GM23338 (cell line): Measurements from ENCODE around the gene TBC1D16. TPM values are rescaled to one million over a fixed set of nuclear protein-coding genes. Genes with fewer than 3 reads are reported as not detected.

Experiments
- ATAC-seq: fragments of 200-7000 bp; cut with Tn5 transposase; 3 replicates; pipeline ENCODE4 v1.9.1; 2020
- DNase-seq: peaks from one replicate; pipeline ENCODE4 v3.0.0-alpha.2; 2015; ENCODE audit warnings: low spot score
- H2AFZ ChIP-seq: fragments of 200-600 bp; sonication (generic); 2 replicates; pipeline ENCODE4 v1.8.0; 2016; ENCODE audit warnings: antibody characterized with exemption, mild to moderate bottlenecking, moderate library complexity
- H3F3A ChIP-seq: fragments of 200-600 bp; sonication (generic); replicated peaks from 2 replicates; pipeline ENCODE4 v1.8.0; 2017; ENCODE audit warnings: antibody characterized with exemption, mixed run types, low read depth
- H3K27ac ChIP-seq: fragments of 200-600 bp; sonication (generic); 2 replicates; pipeline ENCODE4 v1.6.1; 2016; ENCODE audit warnings: low read depth
- H3K27me3 ChIP-seq: fragments of 200-600 bp; sonication (generic); 2 replicates; pipeline ENCODE4 v1.8.0; 2016; ENCODE audit warnings: mild to moderate bottlenecking, mixed run types, moderate library complexity; ENCODE audit not compliant: insufficient read depth
- H3K36me3 ChIP-seq: fragments of 200-600 bp; sonication (generic); 2 replicates; pipeline ENCODE4 v1.8.0; 2016; ENCODE audit warnings: mild to moderate bottlenecking; ENCODE audit not compliant: insufficient read depth
- H3K4me1 ChIP-seq: fragments of 200-600 bp; sonication (generic); 2 replicates; pipeline ENCODE4 v1.8.0; 2016; ENCODE audit warnings: mild to moderate bottlenecking, moderate library complexity; ENCODE audit not compliant: insufficient read depth
- H3K4me2 ChIP-seq: fragments of 200-600 bp; sonication (generic); 2 replicates; pipeline ENCODE4 v1.7.1; 2017; ENCODE audit warnings: mixed run types
- H3K4me3 ChIP-seq: fragments of 200-600 bp; sonication (generic); 2 replicates; pipeline ENCODE4 v1.6.1; 2016; ENCODE audit warnings: mixed run types
- H3K79me2 ChIP-seq: fragments of 200-600 bp; sonication (generic); replicated peaks from 2 replicates; pipeline ENCODE4 v1.8.0; 2017; ENCODE audit warnings: mild to moderate bottlenecking; ENCODE audit not compliant: insufficient read depth
- H3K9me2 ChIP-seq: fragments of 200-600 bp; sonication (generic); 2 replicates; pipeline ENCODE4 v1.8.0; 2017; ENCODE audit not compliant: insufficient read depth
- H4K20me1 ChIP-seq: fragments of 200-600 bp; sonication (generic); replicated peaks from 2 replicates; pipeline ENCODE4 v1.8.0; 2017; ENCODE audit warnings: mild to moderate bottlenecking; ENCODE audit not compliant: insufficient read depth
- H3K27ac Mint-ChIP-seq: 2 replicates; pipeline ENCODE4 v1.8.0; 2020; ENCODE audit warnings: inconsistent platforms, mild to moderate bottlenecking, moderate library complexity, mixed read lengths
- H3K27me3 Mint-ChIP-seq: 3 replicates; pipeline ENCODE4 v1.8.0; 2022; ENCODE audit warnings: low read depth, mild to moderate bottlenecking, moderate library complexity, mixed read lengths, inconsistent platforms; ENCODE audit not compliant: insufficient read depth, poor library complexity
- H3K36me3 Mint-ChIP-seq: 3 replicates; pipeline ENCODE4 v1.8.0; 2021; ENCODE audit warnings: low read depth, mild to moderate bottlenecking, inconsistent platforms, moderate library complexity, mixed read lengths
- H3K4me1 Mint-ChIP-seq: 3 replicates; pipeline ENCODE4 v1.8.0; 2020; ENCODE audit warnings: mild to moderate bottlenecking, inconsistent platforms, mixed read lengths
- H3K4me3 Mint-ChIP-seq: 3 replicates; pipeline ENCODE4 v1.8.0; 2021; ENCODE audit warnings: moderate library complexity, mild to moderate bottlenecking, inconsistent platforms, mixed read lengths
- H3K9me3 Mint-ChIP-seq: 3 replicates; pipeline ENCODE4 v1.8.0; 2020; ENCODE audit warnings: moderate library complexity, mild to moderate bottlenecking, inconsistent platforms, mixed read lengths
- CREB1 ChIP-seq: fragments of 250-450 bp; sonication (Bioruptor Pico); IDR thresholded peaks from 2 replicates; pipeline ENCODE4 v1.5.0; 2020; ENCODE audit warnings: low read depth, mild to moderate bottlenecking, moderate library complexity
- ETS1 ChIP-seq: IDR thresholded peaks from 2 replicates; pipeline ENCODE4 v1.6.1; 2016; ENCODE audit warnings: antibody characterized with exemption
- EZH2 ChIP-seq: fragments of 200-600 bp; sonication (generic); IDR thresholded peaks from one replicate; pipeline ENCODE4 v1.8.0; 2017; ENCODE audit warnings: antibody characterized with exemption, mild to moderate bottlenecking, low read depth; ENCODE audit not compliant: unreplicated experiment
- EZH2phosphoT487 ChIP-seq: fragments of 200-600 bp; sonication (generic); IDR thresholded peaks from one replicate; pipeline ENCODE4 v1.8.1; 2018; ENCODE audit warnings: antibody characterized with exemption; ENCODE audit not compliant: unreplicated experiment
- JUNB ChIP-seq: IDR thresholded peaks from one replicate; pipeline ENCODE4 v1.6.1; 2016; ENCODE audit warnings: antibody characterized with exemption; ENCODE audit not compliant: unreplicated experiment
- NANOG ChIP-seq: IDR thresholded peaks from 2 replicates; pipeline ENCODE4 v1.6.1; 2016; ENCODE audit warnings: antibody characterized with exemption, borderline replicate concordance
- POLR2AphosphoS5 ChIP-seq: IDR thresholded peaks from 2 replicates; pipeline ENCODE4 v1.6.1; 2016; ENCODE audit warnings: antibody characterized with exemption, low read depth
- REST ChIP-seq: IDR thresholded peaks from one replicate; pipeline ENCODE4 v1.6.1; 2018; ENCODE audit warnings: antibody characterized with exemption; ENCODE audit not compliant: unreplicated experiment
- STAT1 ChIP-seq: IDR thresholded peaks from one replicate; pipeline ENCODE4 v1.6.1; 2016; ENCODE audit warnings: antibody characterized with exemption; ENCODE audit not compliant: unreplicated experiment
- ZNF114 ChIP-seq: fragments of 250-450 bp; sonication (Bioruptor Pico); IDR thresholded peaks from 2 replicates; pipeline ENCODE4 v1.5.0; 2020; ENCODE audit warnings: mild to moderate bottlenecking, moderate library complexity
- ZNF331 ChIP-seq: fragments of 250-450 bp; sonication (Bioruptor Pico); IDR thresholded peaks from 2 replicates; pipeline ENCODE4 v1.5.0; 2020; ENCODE audit warnings: low read depth, mild to moderate bottlenecking, moderate library complexity
- ZNF462 ChIP-seq: fragments of 250-450 bp; sonication (Bioruptor Pico); IDR thresholded peaks from 2 replicates; pipeline ENCODE4 v1.5.0; 2020; ENCODE audit warnings: mild to moderate bottlenecking, moderate library complexity
- polyA plus RNA-seq: library from polyadenylated mRNA; unstranded; fragments of >200 nt; fragmentation: Nextera tagmentation; extraction: Ambion mirVana; gene quantifications from 2 replicates; pipeline ENCODE4 v1.2.1, GENCODE V29; 2016
- total RNA-seq: library from RNA; depleted of rRNA; stranded (reverse); fragments of >200 nt; shearing (Covaris generic); gene quantifications from 2 replicates; pipeline ENCODE4 v1.2.3, GENCODE V29; 2014
- TF ChIP-seq, protein P1 (sequence below), 2 experiments: fragments of 200-600 bp in 1 of 2; sonication (generic) in 1 of 2; conservative IDR thresholded peaks; 2 replicates each; pipeline versions ENCODE4 v1.5.1 to v1.6.1; 2016 to 2017; ENCODE audit warnings: antibody characterized with exemption in 2 of 2, low read depth in 2 of 2, mild to moderate bottlenecking in 2 of 2, moderate library complexity in 1 of 2

Gene TBC1D16
- total and polyA plus RNA-seq, 2 experiments from 2014 or later = 16.7 to 104 TPM

GRCh38 chr17:79948406-79948944 lies 87.2 kb downstream of the TBC1D16 start:
- no peaks in the 10 kb centered on the region; the same call in 1 of the 2 replicates for H4K20me1 ChIP-seq
- peak overlapping the region; percentile 71; the same call in 2 of the 3 replicates for H3K4me3 Mint-ChIP-seq
- H3K4me2 ChIP-seq = peak overlapping the region; percentile 83
- H3K27me3 Mint-ChIP-seq = peaks cover 25% of the 10 kb centered on the region
- peak overlapping the region; percentile 51; the same call in 1 of the 2 replicates for H3K4me3 ChIP-seq
- peaks cover 46% of the 10 kb centered on the region for H3K4me1 ChIP-seq
- peaks cover 16% of the 10 kb centered on the region for H3K79me2 ChIP-seq
- DNase-seq (no peak), ATAC-seq (no peak)
- H3F3A ChIP-seq = peaks cover 45% of the 10 kb centered on the region
- H3K27ac ChIP-seq = peak overlapping the region; percentile 95
- TF ChIP-seq ZNF462 (CRISPR knock-in tag) (no peak), ZNF331 (no peak), STAT1 (no peak), EZH2phosphoT487 (no peak), EZH2 (no peak), NANOG (no peak), JUNB (no peak), POLR2AphosphoS5 (no peak), ETS1 (no peak), REST (no peak), CREB1 (CRISPR knock-in tag) (no peak), ZNF114 (CRISPR knock-in tag) (no peak)
- TF ChIP-seq, protein P1, sequence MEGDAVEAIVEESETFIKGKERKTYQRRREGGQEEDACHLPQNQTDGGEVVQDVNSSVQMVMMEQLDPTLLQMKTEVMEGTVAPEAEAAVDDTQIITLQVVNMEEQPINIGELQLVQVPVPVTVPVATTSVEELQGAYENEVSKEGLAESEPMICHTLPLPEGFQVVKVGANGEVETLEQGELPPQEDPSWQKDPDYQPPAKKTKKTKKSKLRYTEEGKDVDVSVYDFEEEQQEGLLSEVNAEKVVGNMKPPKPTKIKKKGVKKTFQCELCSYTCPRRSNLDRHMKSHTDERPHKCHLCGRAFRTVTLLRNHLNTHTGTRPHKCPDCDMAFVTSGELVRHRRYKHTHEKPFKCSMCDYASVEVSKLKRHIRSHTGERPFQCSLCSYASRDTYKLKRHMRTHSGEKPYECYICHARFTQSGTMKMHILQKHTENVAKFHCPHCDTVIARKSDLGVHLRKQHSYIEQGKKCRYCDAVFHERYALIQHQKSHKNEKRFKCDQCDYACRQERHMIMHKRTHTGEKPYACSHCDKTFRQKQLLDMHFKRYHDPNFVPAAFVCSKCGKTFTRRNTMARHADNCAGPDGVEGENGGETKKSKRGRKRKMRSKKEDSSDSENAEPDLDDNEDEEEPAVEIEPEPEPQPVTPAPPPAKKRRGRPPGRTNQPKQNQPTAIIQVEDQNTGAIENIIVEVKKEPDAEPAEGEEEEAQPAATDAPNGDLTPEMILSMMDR (conservative IDR thresholded peaks at IDR 0.05; ENCODE audit: low read depth in 2 of 2) = no peak
- peaks cover 59% of the 10 kb centered on the region for H3K4me1 Mint-ChIP-seq
- no peaks in the 10 kb centered on the region for H3K9me3 Mint-ChIP-seq
- H3K27me3 ChIP-seq = no peaks in the 10 kb centered on the region; the same call in 1 of the 2 replicates
- no peaks in the 10 kb centered on the region for H3K9me2 ChIP-seq
- no peak overlapping the region for H2AFZ ChIP-seq
- H3K36me3 Mint-ChIP-seq = peaks cover 41% of the 10 kb centered on the region
- H3K36me3 ChIP-seq = no peaks in the 10 kb centered on the region
- peak overlapping the region; percentile 84 for H3K27ac Mint-ChIP-seq
